ENCODE results near the gene ASAP2.

ASAP2 gene

GRCh38 chr2:9331704-9332103 is 125.1 kb downstream of the ASAP2 start:
- no peaks in the 10 kb centered on the region for H3K36me3 Mint-ChIP-seq
- peaks cover 15% of the 10 kb centered on the region for H3K4me1 Mint-ChIP-seq
- ATAC-seq (ENCODE audit: low read depth): no peak
- no peaks in the 10 kb centered on the region for H3K9me3 Mint-ChIP-seq
- H3K27me3 Mint-ChIP-seq: peaks cover 8% of the 10 kb centered on the region
- H3K27ac Mint-ChIP-seq: no peak overlapping the region
- no peak for DNase-seq (ENCODE audit: low spot score in 2 of 2)
- no peak overlapping the region for H3K4me3 Mint-ChIP-seq

- Mint-ChIP-seq H3K27ac (no peak overlapping the region), H3K4me1 (peaks cover 16% of the 10 kb centered on the region), H3K27me3 (peaks cover 8% of the 10 kb centered on the region), H3K36me3 (no peaks in the 10 kb centered on the region), H3K4me3 (no peak overlapping the region), H3K9me3 (no peaks in the 10 kb centered on the region)
- no peak for ATAC-seq (ENCODE audit: low read depth)
- DNase-seq (ENCODE audit: low spot score in 2 of 2): no peak
Observed at GRCh38 chr2:9332136-9332852, 125.7 kb downstream of the ASAP2 start.

- H3K27ac Mint-ChIP-seq: no peak overlapping the region
- no peak overlapping the region for H3K4me3 Mint-ChIP-seq
- peaks cover 16% of the 10 kb centered on the region for H3K4me1 Mint-ChIP-seq
- DNase-seq (ENCODE audit: low spot score in 2 of 2) (no peak), ATAC-seq (ENCODE audit: low read depth) (no peak)
- no peaks in the 10 kb centered on the region for H3K36me3 Mint-ChIP-seq
- H3K27me3 Mint-ChIP-seq: peaks cover 7% of the 10 kb centered on the region
- H3K9me3 Mint-ChIP-seq: no peaks in the 10 kb centered on the region
Observed at GRCh38 chr2:9332853-9333245, 126.2 kb downstream of the ASAP2 start.

GRCh38 chr2:9333591-9334171 is 127.1 kb downstream of the ASAP2 start:
- Mint-ChIP-seq H3K36me3 (no peaks in the 10 kb centered on the region), H3K27ac (no peak overlapping the region), H3K4me3 (no peak overlapping the region), H3K9me3 (no peaks in the 10 kb centered on the region), H3K4me1 (peaks cover 16% of the 10 kb centered on the region), H3K27me3 (peaks cover 5% of the 10 kb centered on the region)
- ATAC-seq (ENCODE audit: low read depth) (no peak), DNase-seq (ENCODE audit: low spot score in 2 of 2) (no peak)

- Mint-ChIP-seq H3K4me3 (no peak overlapping the region), H3K27ac (no peak overlapping the region), H3K9me3 (no peaks in the 10 kb centered on the region), H3K27me3 (peaks cover 4% of the 10 kb centered on the region), H3K36me3 (no peaks in the 10 kb centered on the region), H3K4me1 (peaks cover 14% of the 10 kb centered on the region)
- ATAC-seq (ENCODE audit: low read depth) (no peak), DNase-seq (ENCODE audit: low spot score in 2 of 2) (no peak)
Observed at GRCh38 chr2:9334761-9335160, 128.1 kb downstream of the ASAP2 start.

- no peaks in the 10 kb centered on the region for H3K36me3 Mint-ChIP-seq
- H3K4me1 Mint-ChIP-seq: peaks cover 10% of the 10 kb centered on the region
Observed at GRCh38 chr2:9335322-9335832, 128.8 kb downstream of the ASAP2 start.

GRCh38 chr2:9336241-9336575 is 129.6 kb downstream of the ASAP2 start:
- H3K4me1 Mint-ChIP-seq: peaks cover 7% of the 10 kb centered on the region
- no peak overlapping the region for H3K27ac Mint-ChIP-seq
- peaks cover 1% of the 10 kb centered on the region for H3K27me3 Mint-ChIP-seq
- no peak overlapping the region for H3K4me3 Mint-ChIP-seq
- no peaks in the 10 kb centered on the region for H3K9me3 Mint-ChIP-seq
- ATAC-seq (ENCODE audit: low read depth) (peak; percentile 87), DNase-seq (ENCODE audit: low spot score in 2 of 2) (peak in 1 of 2 donors; percentile 2)
- no peaks in the 10 kb centered on the region for H3K36me3 Mint-ChIP-seq

More at GRCh38 chr2:9335322-9335832, 128.8 kb downstream of the ASAP2 start:
- ATAC-seq (ENCODE audit: low read depth) (peak; percentile 39), DNase-seq (ENCODE audit: low spot score in 2 of 2) (no peak)
- Mint-ChIP-seq H3K9me3 (no peaks in the 10 kb centered on the region), H3K4me3 (no peak overlapping the region), H3K27me3 (peaks cover 1% of the 10 kb centered on the region), H3K27ac (no peak overlapping the region)

- Mint-ChIP-seq H3K27me3 (peaks cover 1% of the 10 kb centered on the region), H3K36me3 (no peaks in the 10 kb centered on the region), H3K27ac (no peak overlapping the region), H3K4me3 (no peak overlapping the region), H3K4me1 (peaks cover 7% of the 10 kb centered on the region), H3K9me3 (no peaks in the 10 kb centered on the region)
- no peak for ATAC-seq (ENCODE audit: low read depth)
- DNase-seq (ENCODE audit: low spot score in 2 of 2): no peak
Observed at GRCh38 chr2:9336576-9337314, 130.1 kb downstream of the ASAP2 start.

- Mint-ChIP-seq H3K9me3 (no peaks in the 10 kb centered on the region), H3K4me1 (peaks cover 7% of the 10 kb centered on the region), H3K36me3 (no peaks in the 10 kb centered on the region), H3K27me3 (peaks cover 3% of the 10 kb centered on the region), H3K27ac (no peak overlapping the region), H3K4me3 (no peak overlapping the region)
- no peak for DNase-seq (ENCODE audit: low spot score in 2 of 2)
- no peak for ATAC-seq (ENCODE audit: low read depth)
Observed at GRCh38 chr2:9337901-9338300, 131.3 kb downstream of the ASAP2 start.

- H3K4me3 Mint-ChIP-seq: no peak overlapping the region
- no peak overlapping the region for H3K27ac Mint-ChIP-seq
- no peak for DNase-seq (ENCODE audit: low spot score in 2 of 2)
- H3K9me3 Mint-ChIP-seq: no peaks in the 10 kb centered on the region
- peaks cover 3% of the 10 kb centered on the region for H3K4me1 Mint-ChIP-seq
- H3K36me3 Mint-ChIP-seq: no peaks in the 10 kb centered on the region
- H3K27me3 Mint-ChIP-seq: peaks cover 13% of the 10 kb centered on the region
- no peak for ATAC-seq (ENCODE audit: low read depth)
Observed at GRCh38 chr2:9341337-9341887, 134.8 kb downstream of the ASAP2 start.

- no peak for DNase-seq (ENCODE audit: low spot score in 2 of 2)
- Mint-ChIP-seq H3K36me3 (no peaks in the 10 kb centered on the region), H3K27ac (no peak overlapping the region), H3K4me1 (no peaks in the 10 kb centered on the region), H3K4me3 (no peak overlapping the region), H3K27me3 (peaks cover 13% of the 10 kb centered on the region), H3K9me3 (no peaks in the 10 kb centered on the region)
- no peak for ATAC-seq (ENCODE audit: low read depth)
Observed at GRCh38 chr2:9342659-9343058, 136.0 kb downstream of the ASAP2 start.

GRCh38 chr2:9343524-9343923 is 136.9 kb downstream of the ASAP2 start:
- no peaks in the 10 kb centered on the region for H3K9me3 Mint-ChIP-seq
- H3K27me3 Mint-ChIP-seq: peaks cover 13% of the 10 kb centered on the region
- DNase-seq (ENCODE audit: low spot score in 2 of 2): no peak
- H3K36me3 Mint-ChIP-seq: no peaks in the 10 kb centered on the region
- no peak for ATAC-seq (ENCODE audit: low read depth)
- H3K4me1 Mint-ChIP-seq: no peaks in the 10 kb centered on the region
- no peak overlapping the region for H3K27ac Mint-ChIP-seq
- no peak overlapping the region for H3K4me3 Mint-ChIP-seq

GRCh38 chr2:9344434-9344833 is 137.8 kb downstream of the ASAP2 start:
- Mint-ChIP-seq H3K36me3 (no peaks in the 10 kb centered on the region), H3K27me3 (peaks cover 13% of the 10 kb centered on the region), H3K4me3 (no peak overlapping the region), H3K9me3 (no peaks in the 10 kb centered on the region), H3K4me1 (no peaks in the 10 kb centered on the region), H3K27ac (no peak overlapping the region)
- DNase-seq (ENCODE audit: low spot score in 2 of 2): no peak
- no peak for ATAC-seq (ENCODE audit: low read depth)

GRCh38 chr2:9345343-9345742 is 138.7 kb downstream of the ASAP2 start:
- no peak overlapping the region for H3K27ac Mint-ChIP-seq
- ATAC-seq (ENCODE audit: low read depth) (no peak), DNase-seq (ENCODE audit: low spot score in 2 of 2) (no peak)
- H3K27me3 Mint-ChIP-seq: peaks cover 12% of the 10 kb centered on the region
- no peaks in the 10 kb centered on the region for H3K36me3 Mint-ChIP-seq
- H3K9me3 Mint-ChIP-seq: no peaks in the 10 kb centered on the region
- H3K4me3 Mint-ChIP-seq: no peak overlapping the region
- no peaks in the 10 kb centered on the region for H3K4me1 Mint-ChIP-seq
